Loucy (cell line): ENCODE data around the gene PDCD2L.

Experiments used
- CTCF ChIP-seq: fragments of 200-600 bp; sonication (generic); conservative IDR thresholded peaks from 2 replicates; pipeline ENCODE4 v1.5.1; 2014; ENCODE audit warnings: mild to moderate bottlenecking, antibody characterized with exemption, low read length
- EZH2phosphoT487 ChIP-seq: fragments of 200-600 bp; IDR thresholded peaks from 2 replicates; pipeline ENCODE4 v1.6.1; 2018; ENCODE audit warnings: antibody characterized with exemption, mild to moderate bottlenecking, moderate library complexity, borderline replicate concordance

- TF ChIP-seq CTCF (no peak), EZH2phosphoT487 (no peak)
These were observed 4.2 kb downstream of the PDCD2L start for GRCh38 chr19:34408411-34408810.
